GM12801 (cell line): ENCODE results near the gene CRYGN.

Experiments used
- CTCF ChIP-seq: IDR thresholded peaks from one replicate; pipeline ENCODE4 v1.5.1; 2011; ENCODE audit warnings: control low read depth; ENCODE audit not compliant: insufficient read length; ENCODE audit errors: extremely low read depth

Gene CRYGN

GRCh38 chr7:151457534-151457933, 17.6 kb upstream of the CRYGN start:
- TF ChIP-seq CTCF, result no peak

DNA sequence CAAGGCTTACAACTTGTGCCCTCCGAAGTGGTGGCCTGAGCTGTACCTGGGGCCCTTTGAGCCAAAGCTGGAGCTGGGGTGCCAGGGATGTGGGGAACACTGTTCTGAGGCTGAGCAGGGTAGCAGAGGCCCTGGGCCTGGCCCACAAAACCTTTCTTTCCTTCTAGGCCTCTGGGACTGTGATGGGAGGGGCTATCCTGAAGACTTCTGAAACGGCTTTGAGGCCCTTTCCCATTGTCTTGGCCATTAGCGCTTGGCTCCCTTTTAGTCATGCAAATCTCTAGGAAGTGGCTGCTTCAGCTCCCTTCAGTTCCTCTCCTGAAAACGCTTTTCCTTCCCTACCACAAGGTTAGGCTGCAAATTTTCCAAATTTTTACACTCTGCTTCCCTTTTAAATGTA, 16.8 kb upstream of the CRYGN start:
- no peak for TF ChIP-seq CTCF

DNA sequence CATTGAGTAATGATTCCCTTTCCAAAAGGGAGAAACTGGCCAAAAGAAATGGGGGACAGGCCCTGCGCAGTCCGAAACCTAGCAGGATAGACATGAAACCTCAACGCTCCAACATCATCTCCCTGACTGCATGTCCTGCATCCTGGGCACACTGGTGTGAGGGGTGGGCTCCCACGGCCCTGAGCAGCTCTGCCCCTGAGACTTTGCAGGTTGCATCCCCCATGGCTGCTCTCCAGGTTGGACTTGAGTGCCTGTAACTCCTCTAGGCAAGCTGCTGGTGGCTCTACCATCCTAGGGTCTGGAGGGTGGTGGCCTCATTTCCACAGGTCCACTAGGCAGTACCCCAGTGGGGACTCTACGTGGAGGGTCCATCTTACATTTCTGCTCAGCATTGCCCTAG, 16.3 kb upstream of the CRYGN start:
- no peak for TF ChIP-seq CTCF

DNA sequence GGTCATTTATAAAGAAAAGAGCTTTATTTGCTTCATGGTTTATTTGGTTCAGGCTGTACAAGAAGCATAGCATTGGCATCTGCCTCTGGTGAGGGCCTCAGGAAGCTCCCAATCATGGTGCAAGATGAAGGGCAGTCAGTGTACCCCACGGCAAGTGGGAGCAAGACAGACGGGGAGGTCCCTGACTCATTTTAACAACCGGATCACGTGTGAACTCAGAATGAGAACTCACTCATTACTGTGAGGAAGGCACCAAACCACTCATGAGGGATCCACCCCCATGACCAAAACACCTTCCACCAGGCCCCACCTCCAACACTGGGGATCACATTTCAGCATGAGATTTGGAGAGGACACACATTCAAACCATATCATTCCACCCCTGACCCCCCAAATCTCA, 15.7 kb upstream of the CRYGN start:
- TF ChIP-seq CTCF, result no peak

DNA sequence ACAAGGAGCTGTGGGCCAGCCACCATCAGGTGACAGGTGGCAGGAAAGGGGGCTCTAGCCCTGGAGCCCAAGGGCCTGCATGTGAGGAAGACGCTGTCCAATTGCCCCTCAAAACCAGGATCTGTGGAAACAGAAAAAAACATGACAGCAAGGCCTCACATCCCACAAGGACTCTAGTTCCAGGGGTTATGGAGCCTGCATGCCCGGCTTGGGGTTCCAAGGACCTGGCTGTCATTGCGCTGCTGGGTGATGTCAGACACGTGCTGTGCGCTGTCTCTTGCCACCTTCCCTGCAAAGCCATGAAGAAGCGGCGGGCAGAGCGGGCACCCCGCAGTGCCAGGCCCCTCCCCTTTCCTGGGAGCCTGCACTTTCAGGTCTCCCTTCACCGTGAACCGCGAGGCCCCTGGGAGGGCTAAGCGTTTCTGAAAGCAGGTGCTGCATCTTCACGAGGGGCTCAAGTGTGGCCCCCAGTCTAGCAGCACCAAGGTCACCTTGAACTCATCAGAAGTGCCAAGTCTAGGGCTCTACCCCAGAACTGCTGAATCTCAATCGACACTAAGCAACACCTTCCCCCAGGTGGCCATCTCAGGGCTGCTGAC, 15.1 kb upstream of the CRYGN start:
- no peak for TF ChIP-seq CTCF

DNA sequence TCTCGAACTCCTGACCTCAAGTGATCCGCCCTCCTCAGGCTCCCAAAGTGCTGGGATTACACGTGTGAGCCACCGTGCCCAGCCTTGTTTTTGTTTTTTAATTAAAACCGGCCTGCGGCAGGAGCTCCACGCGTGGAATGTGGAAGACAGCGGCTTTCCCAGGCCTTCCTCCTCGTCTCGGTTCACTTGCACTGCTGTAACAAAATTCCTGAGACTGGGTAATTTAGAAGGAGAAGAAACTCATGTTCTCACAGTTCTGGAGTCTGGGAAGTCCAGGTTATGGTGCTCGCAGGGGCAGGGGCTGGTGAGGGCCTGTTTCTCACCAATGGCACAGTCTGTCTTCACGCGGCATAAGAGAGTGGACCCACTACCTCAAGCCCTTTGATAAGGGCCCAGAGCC, 14.4 kb upstream of the CRYGN start:
- no peak for TF ChIP-seq CTCF

DNA sequence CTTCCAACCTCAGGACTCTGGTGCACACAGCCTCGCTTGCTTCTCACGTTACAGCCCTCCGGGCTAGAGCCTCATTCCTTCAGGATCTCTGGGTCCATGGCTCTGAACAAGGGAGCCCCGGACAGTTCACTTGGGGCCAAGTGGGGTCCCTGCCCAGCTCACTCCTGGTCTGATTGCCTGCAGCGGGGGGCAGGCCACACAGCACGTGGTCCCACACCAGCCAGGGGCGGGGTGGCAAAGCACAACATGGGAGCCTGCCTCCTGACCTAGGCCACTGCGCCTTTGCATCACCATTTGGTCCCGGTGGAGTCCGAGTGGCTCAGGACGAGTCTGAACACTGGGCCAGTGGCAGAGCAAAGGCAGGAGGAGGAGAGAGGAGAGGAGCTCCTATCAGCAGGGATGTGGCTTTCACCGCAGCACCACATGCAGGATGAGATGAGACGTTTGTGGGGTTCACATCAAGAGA, 13.4 kb upstream of the CRYGN start:
- no peak for TF ChIP-seq CTCF
